H1 (cell line): ENCODE measurements around the gene ASCC1. TPM values are rescaled to one million over a fixed set of nuclear protein-coding genes. Genes with fewer than 3 reads are reported as not detected.

Experiments
- CTCF ChIA-PET: fragments of 300-600 bp; sonication (Branson Sonifier 250); formaldehyde crosslinking; loops from one replicate; lab custom pipeline; 2021; ENCODE audit not compliant: partially characterized antibody; lab: Charles Lee
- POLR2A ChIA-PET: fragments of 300-600 bp; sonication (Branson Sonifier 250); formaldehyde crosslinking; loops from one replicate; lab custom pipeline; 2021; ENCODE audit warnings: inconsistent platforms; ENCODE audit not compliant: partially characterized antibody; lab: Charles Lee
- DNase-seq, 2 experiments: peaks; one replicate each; pipeline versions ENCODE4 v3.0.0 to v3.0.0-alpha.2; 2010 to 2022; ENCODE audit warnings: low spot score in 2 of 2, low read depth in 1 of 2, mixed read lengths in 1 of 2
- FAIRE-seq: peaks from 2 replicates; lab custom pipeline; 2011; peaks lifted over from hg19 to GRCh38; lab: Jason Lieb, UNC
- H2AFZ ChIP-seq: 2 replicates; pipeline ENCODE4 v1.8.1; 2012; ENCODE audit warnings: low read length, inconsistent platforms
- H2AK5ac ChIP-seq: 2 replicates; pipeline ENCODE4 v1.6.1; 2013; ENCODE audit warnings: low read depth, low read length
- H2BK120ac ChIP-seq: replicated peaks from 2 replicates; pipeline ENCODE3; 2013; ENCODE audit warnings: low read depth, low read length, inconsistent platforms
- H2BK12ac ChIP-seq: 2 replicates; pipeline ENCODE4 v1.6.1; 2013; ENCODE audit warnings: low read depth, low read length
- H2BK15ac ChIP-seq: 2 replicates; pipeline ENCODE4 v1.6.1; 2013; ENCODE audit warnings: low read length
- H2BK20ac ChIP-seq: 2 replicates; pipeline ENCODE4 v1.6.1; 2013; ENCODE audit warnings: low read length
- H2BK5ac ChIP-seq: 2 replicates; pipeline ENCODE4 v1.6.1; 2013; ENCODE audit warnings: low read depth, low read length
- H3K14ac ChIP-seq: 2 replicates; pipeline ENCODE4 v1.6.1; 2013; ENCODE audit warnings: inconsistent platforms; ENCODE audit not compliant: insufficient read length
- H3K18ac ChIP-seq: 2 replicates; pipeline ENCODE4 v1.6.1; 2013; ENCODE audit warnings: low read length; ENCODE audit errors: extremely low read depth
- H3K23ac ChIP-seq: 2 replicates; pipeline ENCODE4 v1.6.1; 2013; ENCODE audit warnings: inconsistent platforms; ENCODE audit not compliant: insufficient read length
- H3K23me2 ChIP-seq: 2 replicates; pipeline ENCODE4 v1.6.1; 2013; ENCODE audit warnings: low read depth, low read length
- H3K27ac ChIP-seq: 2 replicates; pipeline ENCODE4 v1.6.1; 2011; ENCODE audit warnings: low read depth, low read length, inconsistent platforms
- H3K27me3 ChIP-seq, 4 experiments: replicated peaks in 1 of 4; 1 replicate in 1 of 4; 2 replicates in 3 of 4; pipeline versions ENCODE4 v1.6.1 to v1.8.1; 2011 to 2013; ENCODE audit warnings: low read length in 3 of 4, mild to moderate bottlenecking in 3 of 4, inconsistent platforms in 2 of 4, mixed read lengths in 2 of 4, moderate library complexity in 1 of 4; ENCODE audit not compliant: control insufficient read depth in 3 of 4, insufficient read depth in 3 of 4; ENCODE audit errors: extremely low read depth in 1 of 4
- H3K36me3 ChIP-seq, 4 experiments: 2 replicates each; pipeline versions ENCODE4 v1.6.1 to v1.8.1; 2011 to 2013; ENCODE audit warnings: mild to moderate bottlenecking in 4 of 4, low read length in 3 of 4, moderate library complexity in 2 of 4, control low read depth in 1 of 4, inconsistent platforms in 1 of 4; ENCODE audit not compliant: insufficient read depth in 4 of 4, control insufficient read depth in 2 of 4
- H3K4ac ChIP-seq: replicated peaks from 2 replicates; pipeline ENCODE3; 2013; ENCODE audit warnings: low read length, low read depth, mixed read lengths, inconsistent platforms; ENCODE audit not compliant: insufficient read length
- H3K4me1 ChIP-seq, 4 experiments: replicated peaks in 1 of 4; 1 replicate in 1 of 4; 2 replicates in 3 of 4; pipeline versions ENCODE4 v1.6.1 to v1.8.1; 2011 to 2013; ENCODE audit warnings: low read length in 3 of 4, inconsistent platforms in 2 of 4, mixed read lengths in 1 of 4; ENCODE audit not compliant: insufficient read depth in 4 of 4, control insufficient read depth in 3 of 4
- H3K4me2 ChIP-seq, 2 experiments: 2 replicates each; pipeline versions ENCODE4 v1.6.1 to v1.8.1; 2011 to 2013; ENCODE audit warnings: low read depth in 2 of 2, low read length in 2 of 2, control low read depth in 1 of 2, inconsistent platforms in 1 of 2, mild to moderate bottlenecking in 1 of 2; ENCODE audit not compliant: insufficient read depth in 1 of 2
- H3K4me3 ChIP-seq, 4 experiments: fragments of 200-600, 300-600 bp in 1 of 4; sonication (generic), shearing (Covaris generic), sonication (Bioruptor Twin) in 1 of 4; 2 replicates each; pipeline versions ENCODE4 v1.5.1 to v1.8.1; 2011 to 2016; ENCODE audit warnings: low read length in 4 of 4, low read depth in 3 of 4, control low read depth in 2 of 4, inconsistent platforms in 2 of 4, mild to moderate bottlenecking in 2 of 4, mixed read lengths in 1 of 4, moderate library complexity in 1 of 4; ENCODE audit not compliant: insufficient read depth in 2 of 4; ENCODE audit errors: extremely low read depth in 1 of 4
- H3K56ac ChIP-seq: replicated peaks from 2 replicates; pipeline ENCODE3; 2013; ENCODE audit warnings: low read depth, mild to moderate bottlenecking, mixed read lengths, low read length, inconsistent platforms; ENCODE audit not compliant: insufficient read length
- H3K79me1 ChIP-seq: 2 replicates; pipeline ENCODE4 v1.6.1; 2013; ENCODE audit warnings: low read depth, low read length, control low read depth
- H3K79me2 ChIP-seq, 2 experiments: 2 replicates each; pipeline versions ENCODE4 v1.6.1 to v1.8.1; 2012 to 2013; ENCODE audit warnings: low read length in 2 of 2, mild to moderate bottlenecking in 2 of 2, inconsistent platforms in 1 of 2; ENCODE audit not compliant: insufficient read depth in 2 of 2, control insufficient read depth in 1 of 2
- H3K9ac ChIP-seq, 4 experiments: replicated peaks in 1 of 4; 1 replicate in 1 of 4; 2 replicates in 3 of 4; pipeline versions ENCODE4 v1.6.1 to v1.8.1; 2011 to 2013; ENCODE audit warnings: low read depth in 3 of 4, low read length in 3 of 4, control low read depth in 2 of 4, mild to moderate bottlenecking in 2 of 4, moderate library complexity in 2 of 4, inconsistent platforms in 1 of 4; ENCODE audit errors: extremely low read depth in 1 of 4
- H3K9me3 ChIP-seq, 2 experiments: 2 replicates each; pipeline versions ENCODE4 v1.6.1 to v1.8.1; 2012 to 2013; ENCODE audit warnings: mild to moderate bottlenecking in 2 of 2, moderate library complexity in 2 of 2, control low read depth in 1 of 2, inconsistent platforms in 1 of 2, low read depth in 1 of 2, low read length in 1 of 2, mixed read lengths in 1 of 2; ENCODE audit not compliant: insufficient read depth in 2 of 2
- H4K20me1 ChIP-seq, 2 experiments: replicated peaks in 1 of 2; 2 replicates each; pipeline versions ENCODE3 to v1.8.1; 2011 to 2013; ENCODE audit warnings: inconsistent platforms in 2 of 2, low read length in 2 of 2, mild to moderate bottlenecking in 1 of 2; ENCODE audit not compliant: insufficient read depth in 2 of 2, control insufficient read depth in 1 of 2
- H4K5ac ChIP-seq: 2 replicates; pipeline ENCODE4 v1.6.1; 2013; ENCODE audit warnings: low read length, low read depth, mixed read lengths, inconsistent platforms; ENCODE audit not compliant: insufficient read length
- H4K8ac ChIP-seq: 2 replicates; pipeline ENCODE4 v1.8.0; 2013; ENCODE audit warnings: mild to moderate bottlenecking, moderate library complexity, low read length, inconsistent platforms; ENCODE audit not compliant: insufficient read depth; ENCODE audit errors: extremely low read depth
- H4K91ac ChIP-seq: replicated peaks from 2 replicates; pipeline ENCODE3; 2013; ENCODE audit warnings: low read length, mixed read lengths, inconsistent platforms; ENCODE audit not compliant: insufficient read length
- BCL11A ChIP-seq, 2 experiments: IDR thresholded peaks; one replicate each; pipeline ENCODE4 v1.6.1; 2011; ENCODE audit warnings: low read depth in 2 of 2, low read length in 2 of 2, mild to moderate bottlenecking in 2 of 2
- CBX5 ChIP-seq: fragments of 300-800, 300-1000 bp; sonication (generic); IDR thresholded peaks from 2 replicates; pipeline ENCODE4 v1.7.1; 2016; ENCODE audit warnings: antibody characterized with exemption, low read length, low read depth
- CBX8 ChIP-seq: fragments of 300-800, 300-1000 bp; sonication (generic); IDR thresholded peaks from 2 replicates; pipeline ENCODE4 v1.7.1; 2016; ENCODE audit warnings: low read depth, low read length, borderline replicate concordance
- E2F6 ChIP-seq: IDR thresholded peaks from 2 replicates; pipeline ENCODE4 v1.6.1; 2012; ENCODE audit warnings: inconsistent platforms
- EP300 ChIP-seq, 2 experiments: IDR thresholded peaks; 1 replicate in 1 of 2; 2 replicates in 1 of 2; pipeline ENCODE4 v1.6.1; 2011 to 2012; ENCODE audit warnings: low read depth in 2 of 2, low read length in 2 of 2, mild to moderate bottlenecking in 2 of 2, borderline replicate concordance in 1 of 2, inconsistent platforms in 1 of 2, moderate library complexity in 1 of 2
- JUND ChIP-seq: IDR thresholded peaks from 2 replicates; pipeline ENCODE4 v1.6.1; 2011; ENCODE audit warnings: mild to moderate bottlenecking, improper control_type of control experiment, low read length
- PHF8 ChIP-seq: fragments of 200-600 bp; sonication (generic); conservative IDR thresholded peaks from 2 replicates; pipeline ENCODE4 v1.7.1; 2012; ENCODE audit warnings: low read depth, mild to moderate bottlenecking, inconsistent platforms, low read length, moderate library complexity
- POLR2AphosphoS5 ChIP-seq: IDR thresholded peaks from 2 replicates; pipeline ENCODE4 v1.6.1; 2011; ENCODE audit warnings: low read depth, low read length
- RNF2 ChIP-seq: fragments of 200-900, 300-1000 bp; sonication (generic); IDR thresholded peaks from 2 replicates; pipeline ENCODE4 v1.7.1; 2016; ENCODE audit warnings: borderline replicate concordance, low read depth, mild to moderate bottlenecking, antibody characterized with exemption, low read length; ENCODE audit not compliant: poor library complexity, severe bottlenecking; ENCODE audit errors: missing control alignments
- SP2 ChIP-seq: IDR thresholded peaks from 2 replicates; pipeline ENCODE4 v1.6.1; 2012; ENCODE audit warnings: mild to moderate bottlenecking, low read length, inconsistent platforms
- TAF7 ChIP-seq: optimal IDR thresholded peaks from 2 replicates; pipeline ENCODE3; 2011; ENCODE audit warnings: low read depth, mild to moderate bottlenecking, inconsistent platforms, low read length, moderate library complexity, borderline replicate concordance
- TBP ChIP-seq: IDR thresholded peaks from 2 replicates; pipeline ENCODE4 v1.6.1; 2011; ENCODE audit warnings: low read depth, low read length, improper control_type of control experiment
- TEAD4 ChIP-seq: IDR thresholded peaks from 2 replicates; pipeline ENCODE4 v1.6.1; 2012; ENCODE audit warnings: low read depth, low read length, inconsistent platforms, mixed read lengths
- WGBS, 2 experiments: shearing (Covaris generic) in 1 of 2; methylation state at CpG; one replicate each; pipeline versions ENCODE4 v1.1.6 to v1.1.7; 2013 to 2015; ENCODE audit warnings: low lambda C conversion rate in 2 of 2, mixed read lengths in 2 of 2, inconsistent platforms in 1 of 2, low coverage in 1 of 2, missing lambda C conversion rate in 1 of 2; ENCODE audit not compliant: insufficient replicate concordance in 2 of 2, insufficient coverage in 1 of 2, insufficient read length in 1 of 2; ENCODE audit errors: extremely low coverage in 1 of 2, missing lambda C conversion rate in 1 of 2; 5-methylcytosine and 5-hydroxymethylcytosine counted together
- polyA plus RNA-seq, 7 experiments: library from polyadenylated mRNA; depleted of rRNA in 3 of 7; stranded (reverse) in 5 of 7; unstranded in 2 of 7; fragments of >200 nt in 5 of 7; fragments of 200-250 nt in 2 of 7; gene quantifications; 1 replicate in 5 of 7; 2 replicates in 1 of 7; 4 replicates in 1 of 7; pipeline versions ENCODE4 v1.2.1 to v1.2.3, GENCODE V29; 2011 to 2013; ENCODE audit warnings: missing spikeins in 2 of 7, mixed read lengths in 2 of 7
- total RNA-seq: library from RNA; stranded (reverse); fragmentation: NEBNext Ultra II Directional; extraction: Animal tissue kit (Norgen Biotek cat#: 25700); gene quantifications from 2 replicates; pipeline ENCODE4 v1.2.1, GENCODE V29; 2021

Gene ASCC1
- total and polyA plus RNA-seq, 2 of the 8 experiments (the other 6 are each of a cell fraction or from before 2014, with no cell fraction given): 25.6 to 35.8 TPM

GRCh38 chr10:72065439-72066025 is 150.5 kb downstream of the ASCC1 start:
- Histone ChIP-seq H2BK12ac (no peak overlapping the region), H3K4me1 (peaks cover 0 to 8% (median 7%) of the 10 kb centered on the region in 4 experiments; a peak in 5 of 7 replicates), H3K79me2 (no peaks in the 10 kb centered on the region), H3K4ac (no peak overlapping the region), H4K91ac (no peak overlapping the region), H2AK5ac (no peak overlapping the region), H3K9ac (no peak overlapping the region), H4K8ac (no peak overlapping the region), H3K56ac (no peak overlapping the region), H3K14ac (no peak overlapping the region), H2BK15ac (no peak overlapping the region), H2BK20ac (no peak overlapping the region), H3K4me3 (no peak overlapping the region), H4K5ac (no peak overlapping the region), H3K36me3 (no peaks in the 10 kb centered on the region), H3K27ac (no peak overlapping the region), H2AFZ (no peak overlapping the region), H4K20me1 (peaks cover 0 to 3% of the 10 kb centered on the region in 2 experiments), H2BK5ac (no peak overlapping the region), H3K79me1 (no peaks in the 10 kb centered on the region), H3K18ac (no peak overlapping the region), H3K4me2 (no peak overlapping the region), H3K23me2 (no peaks in the 10 kb centered on the region), H3K27me3 (no peaks in the 10 kb centered on the region), H3K23ac (no peak overlapping the region), H2BK120ac (no peak overlapping the region), H3K9me3 (no peaks in the 10 kb centered on the region)
- TF ChIP-seq JUND (no peak), EP300 (IDR thresholded peaks at IDR 0.05; ENCODE audit: borderline replicate concordance in 1 of 2, low read depth in 2 of 2, low read length in 2 of 2) (no peak), TBP (no peak), E2F6 (no peak), CBX8 (no peak), RNF2 (no peak), POLR2AphosphoS5 (no peak), PHF8 (no peak), BCL11A (IDR thresholded peaks at IDR 0.05; ENCODE audit: low read depth in 2 of 2, low read length in 2 of 2) (no peak), SP2 (no peak), TAF7 (no peak), CBX5 (no peak), TEAD4 (no peak)
- no peak for FAIRE-seq
- ChIA-PET CTCF (interaction anchor here (1.1 to 10.2 kb wide), 4 partner anchors 13 to 169 kb away, joined by 4 to 100 read pairs (median 8); no protein-coding TSS in a partner anchor), POLR2A (no interaction called here)
- 96% methylated on average over 13 of the region's 13 CpGs; no CpG with 5 or more reads in 1 of the 2 experiments for WGBS, 2 experiments
- no peak for DNase-seq
